Skeletal muscle tissue (tissue), 4 donors: ENCODE data around the gene NLE1. TPM values are rescaled to one million over a fixed set of nuclear protein-coding genes. Genes with fewer than 3 reads are reported as not detected.
"Not testable (repeated sequence)": the region's sequence is repeated elsewhere in the genome, so short reads cannot be mapped to it uniquely, and the experiment has no call there.

Experiments
- H3K27ac ChIP-seq: one replicate; pipeline ENCODE4 v1.7.0; 2013; ENCODE audit warnings: mild to moderate bottlenecking, low read depth, low read length, inconsistent platforms
- H3K27me3 ChIP-seq, 3 donors: one replicate each; pipeline ENCODE4 v1.7.0; 2013; ENCODE audit warnings: low read length in 3 of 3; ENCODE audit not compliant: control insufficient read depth in 3 of 3, insufficient read depth in 3 of 3
- H3K36me3 ChIP-seq, 3 donors: one replicate each; pipeline ENCODE4 v1.7.0; 2013; ENCODE audit warnings: low read length in 3 of 3; ENCODE audit not compliant: control insufficient read depth in 3 of 3, insufficient read depth in 3 of 3
- H3K4me1 ChIP-seq, 3 donors: one replicate each; pipeline ENCODE4 v1.7.0; 2013; ENCODE audit warnings: low read length in 3 of 3, mild to moderate bottlenecking in 3 of 3; ENCODE audit not compliant: control insufficient read depth in 3 of 3, insufficient read depth in 3 of 3
- H3K4me3 ChIP-seq, 3 donors: one replicate each; pipeline ENCODE4 v1.7.0; 2013; ENCODE audit warnings: low read length in 3 of 3
- H3K9ac ChIP-seq, 3 donors: one replicate each; pipeline ENCODE4 v1.7.0; 2013; ENCODE audit warnings: low read length in 3 of 3, mild to moderate bottlenecking in 3 of 3, moderate library complexity in 2 of 3, low read depth in 1 of 3
- H3K9me3 ChIP-seq, 3 donors: one replicate each; pipeline ENCODE4 v1.7.0; 2013; ENCODE audit warnings: low read length in 3 of 3; ENCODE audit not compliant: control insufficient read depth in 3 of 3
- total RNA-seq: library from RNA; depleted of rRNA; stranded (reverse); fragments of >200 nt; gene quantifications from one replicate; pipeline ENCODE4 v1.2.3, GENCODE V29; 2014
- donor health status: Osteomylitis.

The NLE1 gene
- total RNA-seq, 1 donor from 2014 or later = 13.6 TPM

DNA sequence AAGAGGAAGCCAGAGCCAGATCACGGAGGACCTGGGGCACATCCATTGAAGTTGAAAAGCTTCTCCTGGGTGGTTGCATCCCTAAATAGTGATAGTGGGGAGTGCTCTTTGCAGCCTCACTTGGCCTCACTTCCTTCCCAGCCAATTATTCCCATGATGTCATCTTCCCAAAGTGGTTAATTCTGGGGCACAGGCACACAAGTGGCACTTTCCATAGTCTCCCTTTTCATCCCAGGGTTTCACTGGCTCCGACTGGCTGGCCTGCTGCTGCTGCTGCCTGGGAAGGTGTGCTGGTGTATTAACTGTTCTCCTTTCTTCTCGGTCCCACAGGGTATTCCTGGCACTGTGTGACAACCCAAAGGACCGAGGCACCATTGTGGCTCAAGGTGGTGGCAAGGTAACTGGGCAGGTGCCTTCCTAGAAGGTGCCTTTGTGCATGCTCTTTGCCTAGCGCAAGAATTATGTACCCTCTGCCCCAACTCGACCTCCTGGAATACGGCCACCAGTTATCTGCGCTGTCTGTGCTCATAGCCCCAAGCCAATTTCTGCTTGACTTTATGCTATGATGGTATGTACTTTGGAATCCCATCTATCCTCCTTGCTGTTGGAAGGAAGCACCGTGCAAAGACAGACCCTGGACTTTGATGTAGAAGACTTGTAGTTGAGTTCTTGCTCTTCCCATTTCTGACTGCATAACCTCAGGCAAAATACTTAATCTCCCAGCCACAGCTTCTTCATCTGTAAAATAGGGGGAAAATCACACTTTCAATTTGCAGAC is 33.7 kb upstream of the NLE1 start:
- peaks cover 0 to 5% (median 0%) of the 10 kb centered on the region in 3 donors for H3K4me1 ChIP-seq
- H3K36me3 ChIP-seq = peaks cover 47 to 58% (median 53%) of the 10 kb centered on the region in 3 donors
- no peak overlapping the region for H3K4me3 ChIP-seq

DNA sequence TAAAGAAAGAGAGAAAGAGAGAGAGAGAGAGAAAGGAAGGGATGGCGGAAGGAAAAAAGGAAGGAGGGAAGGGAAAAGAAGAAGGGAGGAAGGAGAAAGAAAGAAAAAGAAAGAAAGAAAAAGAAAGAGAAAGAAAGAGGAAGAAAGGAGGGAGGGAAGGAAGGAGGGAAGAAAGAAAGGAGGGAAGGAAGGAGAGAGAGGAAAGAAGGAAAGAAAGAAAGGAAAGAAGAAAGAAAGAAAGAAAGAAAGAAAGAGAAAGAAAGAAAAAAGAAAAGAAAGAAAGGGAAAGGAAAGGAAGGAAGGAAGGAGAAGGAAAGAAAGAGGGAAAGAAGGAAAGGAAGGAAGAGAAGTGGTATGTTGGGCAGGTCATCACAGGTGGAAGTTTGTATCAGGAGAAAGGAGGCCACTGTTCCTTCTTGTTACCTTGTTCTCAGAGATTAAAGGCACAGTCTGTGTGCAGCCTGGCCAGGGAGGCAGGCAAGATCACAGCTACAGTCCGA is 32.8 kb upstream of the NLE1 start:
- H3K4me1 ChIP-seq = peaks cover 0 to 5% (median 0%) of the 10 kb centered on the region in 3 donors
- no peak overlapping the region for H3K27ac ChIP-seq
- H3K27me3 ChIP-seq = no peaks in the 10 kb centered on the region
- no peaks in the 10 kb centered on the region for H3K9me3 ChIP-seq
- peaks cover 43 to 53% (median 49%) of the 10 kb centered on the region in 3 donors for H3K36me3 ChIP-seq
- H3K9ac ChIP-seq = no peak overlapping the region
- no peak overlapping the region for H3K4me3 ChIP-seq

More for the DNA sequence above, 33.7 kb upstream of the NLE1 start:
- H3K9me3 ChIP-seq = no peaks in the 10 kb centered on the region
- no peaks in the 10 kb centered on the region for H3K27me3 ChIP-seq
- no peak overlapping the region for H3K9ac ChIP-seq
- no peak overlapping the region for H3K27ac ChIP-seq

DNA sequence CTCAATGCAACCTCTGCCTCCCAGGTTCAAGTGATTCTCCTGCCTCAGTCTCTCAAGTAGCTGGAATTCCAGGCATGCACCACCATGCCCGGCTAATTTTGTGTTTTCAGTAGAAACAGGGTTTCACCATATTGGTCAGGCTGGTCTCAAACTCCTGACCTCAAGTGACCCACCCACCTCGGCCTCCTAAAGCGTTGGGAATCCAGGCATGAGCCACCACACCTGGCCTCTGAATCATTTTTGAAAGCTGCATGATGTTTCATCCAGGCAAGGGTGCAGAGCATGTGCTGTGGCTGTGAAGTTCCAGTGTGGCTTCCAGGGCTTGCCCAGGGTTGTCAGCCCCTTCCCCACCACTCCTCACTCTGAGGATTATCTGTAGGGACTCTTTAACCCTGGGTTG is 30.2 kb upstream of the NLE1 start:
- H3K4me3 ChIP-seq, H3K9ac ChIP-seq, H3K9me3 ChIP-seq, H3K4me1 ChIP-seq, H3K27me3 ChIP-seq, H3K27ac ChIP-seq: not testable (repeated sequence)
- H3K36me3 ChIP-seq = peaks cover 56 to 67% (median 63%) of the 10 kb centered on the region in 3 donors

DNA sequence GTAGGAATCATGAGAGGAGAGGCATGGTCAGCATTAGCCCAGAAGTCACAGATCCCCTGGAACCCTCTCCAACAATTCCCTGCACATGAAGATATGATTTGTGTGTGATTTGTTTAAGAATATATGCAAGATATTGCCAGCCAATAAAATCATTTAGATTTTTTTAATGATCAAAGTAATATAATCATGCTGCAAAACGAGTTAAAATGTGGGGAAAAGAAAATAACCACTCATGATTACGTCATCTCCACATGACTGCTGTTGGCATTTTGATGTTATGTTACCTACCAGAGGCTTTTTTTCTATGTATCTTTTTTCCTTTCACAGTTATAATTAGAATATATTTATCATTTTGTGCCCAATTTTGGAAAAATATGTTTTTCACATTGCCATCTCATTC is 29.7 kb upstream of the NLE1 start:
- peaks cover 55 to 66% (median 63%) of the 10 kb centered on the region in 3 donors for H3K36me3 ChIP-seq
- H3K27me3 ChIP-seq = no peaks in the 10 kb centered on the region
- H3K4me1 ChIP-seq = peaks cover 0 to 5% (median 0%) of the 10 kb centered on the region in 3 donors
- no peaks in the 10 kb centered on the region for H3K9me3 ChIP-seq
- no peak overlapping the region for H3K27ac ChIP-seq
- no peak overlapping the region for H3K9ac ChIP-seq
- no peak overlapping the region for H3K4me3 ChIP-seq

DNA sequence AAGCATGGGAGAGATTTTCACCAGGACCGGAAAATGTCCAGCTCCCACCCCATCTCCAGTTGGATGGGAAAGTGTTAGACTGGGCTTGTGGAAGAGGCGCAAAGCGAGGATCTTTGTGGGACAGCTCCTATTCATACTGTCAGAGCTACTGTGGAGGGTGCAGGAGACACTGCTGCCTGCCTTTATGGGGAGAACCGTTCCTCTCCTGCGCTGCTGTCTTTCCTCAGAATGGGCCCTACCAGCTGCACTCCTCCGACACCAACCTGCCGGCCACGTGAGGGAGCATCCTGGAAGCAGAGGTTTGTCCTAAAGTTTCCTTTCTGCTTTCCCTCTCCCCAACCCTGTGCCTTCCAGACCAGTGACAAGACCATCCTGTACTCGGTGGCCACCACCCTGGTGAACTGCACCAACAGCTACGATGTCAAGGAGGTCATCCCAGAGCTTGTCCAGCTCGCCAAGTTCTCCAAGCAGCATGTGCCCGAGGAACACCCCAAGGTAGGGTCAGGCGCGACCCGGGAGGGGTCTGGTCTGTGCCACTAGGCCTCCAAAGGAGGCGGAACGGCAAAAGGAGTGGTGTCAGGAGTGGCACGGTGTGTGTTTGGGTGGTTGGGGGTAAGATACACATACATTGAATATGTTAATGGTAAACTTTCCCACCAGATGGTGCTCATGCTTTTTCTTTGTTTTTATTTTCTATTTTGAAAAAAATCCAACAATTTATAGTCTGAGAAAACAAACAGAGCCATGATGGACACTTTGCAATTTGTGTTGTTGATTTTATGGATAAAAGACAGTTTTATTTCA is 29.1 kb upstream of the NLE1 start:
- Histone ChIP-seq H3K27ac (no peak overlapping the region), H3K9ac (no peak overlapping the region), H3K36me3 (peaks cover 58 to 67% (median 63%) of the 10 kb centered on the region in 3 donors), H3K9me3 (no peaks in the 10 kb centered on the region), H3K4me3 (no peak overlapping the region), H3K27me3 (no peaks in the 10 kb centered on the region), H3K4me1 (peaks cover 0 to 5% (median 0%) of the 10 kb centered on the region in 3 donors)

DNA sequence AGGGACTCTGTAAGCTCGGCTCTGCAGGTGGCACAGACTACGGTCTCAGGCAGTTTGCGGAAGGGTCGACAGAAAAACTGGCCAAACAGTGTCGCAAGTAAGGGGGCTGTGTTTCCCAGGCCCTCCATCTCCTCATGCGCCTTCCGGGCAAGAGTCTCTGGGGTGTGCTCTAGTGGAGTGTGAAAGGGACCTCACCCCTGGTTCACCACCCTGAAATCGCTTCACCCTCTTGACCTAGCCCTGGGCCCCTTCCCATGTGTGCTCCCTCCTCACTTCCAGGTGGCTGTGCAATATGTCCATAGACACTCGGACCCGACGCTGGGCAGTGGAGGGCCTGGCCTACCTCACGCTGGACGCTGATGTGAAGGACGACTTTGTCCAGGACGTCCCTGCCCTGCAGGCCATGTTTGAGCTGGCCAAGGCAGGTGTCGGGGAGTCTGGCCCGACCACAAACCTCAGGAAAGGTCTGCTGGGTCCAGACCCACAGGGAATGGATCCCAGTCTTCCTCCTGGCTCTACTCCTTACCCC is 27.8 kb upstream of the NLE1 start:
- H3K27ac ChIP-seq = no peak overlapping the region
- no peak overlapping the region for H3K9ac ChIP-seq
- no peak overlapping the region for H3K4me3 ChIP-seq
- no peaks in the 10 kb centered on the region for H3K27me3 ChIP-seq
- H3K36me3 ChIP-seq = peaks cover 46 to 61% (median 56%) of the 10 kb centered on the region in 3 donors
- no peaks in the 10 kb centered on the region for H3K9me3 ChIP-seq
- no peaks in the 10 kb centered on the region for H3K4me1 ChIP-seq

DNA sequence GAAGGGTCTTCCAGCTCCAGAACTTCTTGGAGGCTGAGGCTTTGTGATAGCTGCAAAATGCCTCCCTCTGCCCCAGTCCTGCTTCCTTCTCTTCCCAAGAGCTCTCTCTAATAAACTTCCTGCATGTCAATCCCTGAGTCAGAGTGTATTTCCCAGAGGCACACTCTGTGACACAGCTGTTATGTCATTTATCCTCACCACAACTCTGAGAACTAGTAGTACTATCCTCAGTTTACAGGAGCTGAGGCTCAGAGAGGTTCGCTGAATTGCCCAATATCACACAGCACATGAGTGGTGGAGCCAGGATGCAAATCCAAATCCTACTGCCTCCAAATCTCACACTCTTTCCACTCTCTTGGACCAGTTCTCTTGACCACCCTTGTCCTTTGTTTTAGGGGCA is 25.6 kb upstream of the NLE1 start:
- H3K27me3 ChIP-seq = no peaks in the 10 kb centered on the region
- no peak overlapping the region for H3K9ac ChIP-seq
- H3K4me3 ChIP-seq = no peak overlapping the region
- peaks cover 51 to 69% (median 65%) of the 10 kb centered on the region in 3 donors for H3K36me3 ChIP-seq
- H3K9me3 ChIP-seq = no peaks in the 10 kb centered on the region
- H3K27ac ChIP-seq = no peak overlapping the region
- H3K4me1 ChIP-seq = no peaks in the 10 kb centered on the region

DNA sequence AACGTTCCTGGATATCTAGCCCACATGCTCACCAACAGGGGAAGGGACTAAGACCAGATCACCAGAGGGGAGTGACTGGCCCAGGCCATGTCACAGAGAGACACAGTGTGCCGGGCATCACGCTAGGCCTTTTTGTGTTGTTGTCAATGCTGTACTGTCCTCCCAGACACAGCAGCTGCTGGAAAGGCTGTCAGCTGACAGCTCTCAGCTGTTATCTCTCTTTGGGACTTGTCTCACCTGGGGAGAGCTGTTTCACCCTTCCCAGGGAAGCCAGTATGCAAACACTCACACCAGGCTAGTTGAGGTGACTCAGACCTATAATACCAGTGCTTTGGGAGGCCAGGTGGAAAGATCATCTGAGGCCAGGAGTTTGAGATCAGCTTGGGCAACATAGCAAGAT is 24.9 kb upstream of the NLE1 start:
- H3K4me3 ChIP-seq = no peak overlapping the region
- H3K27me3 ChIP-seq = no peaks in the 10 kb centered on the region
- no peak overlapping the region for H3K27ac ChIP-seq
- no peaks in the 10 kb centered on the region for H3K9me3 ChIP-seq
- no peak overlapping the region for H3K9ac ChIP-seq
- H3K36me3 ChIP-seq = peaks cover 46 to 67% (median 64%) of the 10 kb centered on the region in 3 donors
- no peaks in the 10 kb centered on the region for H3K4me1 ChIP-seq

DNA sequence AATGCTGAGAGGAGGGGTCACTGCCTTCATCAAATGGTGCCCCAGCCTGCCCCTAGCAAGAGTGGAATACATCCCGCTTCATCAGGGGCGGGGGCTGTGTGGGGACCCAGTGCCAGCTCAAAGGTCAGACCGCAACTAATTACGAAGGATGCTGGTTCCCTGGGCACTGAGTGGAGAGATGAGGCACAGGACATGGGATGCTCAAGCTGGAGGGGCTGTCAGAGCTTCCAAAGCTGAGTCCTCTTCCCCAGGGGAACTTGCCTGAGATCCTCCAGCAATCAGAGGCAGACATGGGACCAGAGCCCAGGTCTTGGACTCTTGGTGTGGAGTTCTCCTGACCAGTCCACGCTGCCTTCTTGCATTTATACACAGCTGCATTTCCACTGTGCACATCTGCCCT is 24.4 kb upstream of the NLE1 start:
- H3K9ac ChIP-seq = no peak overlapping the region
- H3K27me3 ChIP-seq = no peaks in the 10 kb centered on the region
- no peak overlapping the region for H3K27ac ChIP-seq
- H3K36me3 ChIP-seq = peaks cover 45 to 71% (median 69%) of the 10 kb centered on the region in 3 donors
- no peaks in the 10 kb centered on the region for H3K9me3 ChIP-seq
- H3K4me1 ChIP-seq = no peaks in the 10 kb centered on the region
- no peak overlapping the region for H3K4me3 ChIP-seq
